Mononuclear cell (primary cell): ENCODE data around the gene APBA3. TPM values are rescaled to one million over a fixed set of nuclear protein-coding genes. Genes with fewer than 3 reads are reported as not detected.

Experiments used
- H3K27me3 ChIP-seq: 2 replicates; pipeline ENCODE4 v1.6.0; 2011; ENCODE audit warnings: low read length, control low read depth; ENCODE audit not compliant: insufficient read depth
- H3K4me1 ChIP-seq: 2 replicates; pipeline ENCODE4 v1.5.1; 2011; ENCODE audit warnings: mild to moderate bottlenecking, low read length, control low read depth; ENCODE audit not compliant: insufficient read depth
- H3K4me3 ChIP-seq: 2 replicates; pipeline ENCODE4 v1.5.1; 2011; ENCODE audit warnings: mild to moderate bottlenecking, low read length, moderate library complexity
- H3K9me3 ChIP-seq: 2 replicates; pipeline ENCODE4 v1.5.1; 2011; ENCODE audit warnings: low read depth, mild to moderate bottlenecking, control low read depth, low read length
- total RNA-seq: library from RNA; depleted of rRNA; stranded (reverse); fragments of >200 nt; gene quantifications from one replicate; pipeline ENCODE4 v1.2.3, GENCODE V29; 2012

APBA3 gene
- total RNA-seq, 1 donor: 47.6 TPM

- no peaks in the 10 kb centered on the region for H3K9me3 ChIP-seq
- H3K4me3 ChIP-seq: no peak overlapping the region
- H3K4me1 ChIP-seq: no peaks in the 10 kb centered on the region
- no peaks in the 10 kb centered on the region for H3K27me3 ChIP-seq
Observed at GRCh38 chr19:3750211-3750610, 11.3 kb downstream of the APBA3 start.

- Histone ChIP-seq H3K9me3 (no peaks in the 10 kb centered on the region), H3K27me3 (no peaks in the 10 kb centered on the region), H3K4me1 (no peaks in the 10 kb centered on the region), H3K4me3 (no peak overlapping the region)
Observed at GRCh38 chr19:3748965-3749364, 12.5 kb downstream of the APBA3 start.

- Histone ChIP-seq H3K27me3 (no peaks in the 10 kb centered on the region), H3K4me1 (no peaks in the 10 kb centered on the region)
Observed at GRCh38 chr19:3746371-3747056, 15.0 kb downstream of the APBA3 start.

GRCh38 chr19:3745363-3746045 lies 16.0 kb downstream of the APBA3 start:
- H3K9me3 ChIP-seq: no peaks in the 10 kb centered on the region
- H3K4me3 ChIP-seq: no peak overlapping the region
- no peaks in the 10 kb centered on the region for H3K27me3 ChIP-seq
- H3K4me1 ChIP-seq: no peaks in the 10 kb centered on the region

More at GRCh38 chr19:3746371-3747056, 15.0 kb downstream of the APBA3 start:
- no peak overlapping the region for H3K4me3 ChIP-seq
- no peaks in the 10 kb centered on the region for H3K9me3 ChIP-seq

- Histone ChIP-seq H3K4me1 (no peaks in the 10 kb centered on the region), H3K9me3 (no peaks in the 10 kb centered on the region), H3K27me3 (no peaks in the 10 kb centered on the region), H3K4me3 (no peak overlapping the region)
Observed at GRCh38 chr19:3743486-3743885, 18.0 kb downstream of the APBA3 start.

GRCh38 chr19:3740431-3740830 lies 21.1 kb downstream of the APBA3 start:
- Histone ChIP-seq H3K9me3 (no peaks in the 10 kb centered on the region), H3K4me3 (no peak overlapping the region)

GRCh38 chr19:3738477-3739220 lies 22.8 kb downstream of the APBA3 start:
- Histone ChIP-seq H3K9me3 (no peaks in the 10 kb centered on the region), H3K4me3 (no peak overlapping the region), H3K27me3 (no peaks in the 10 kb centered on the region), H3K4me1 (no peaks in the 10 kb centered on the region)

More at GRCh38 chr19:3740431-3740830, 21.1 kb downstream of the APBA3 start:
- Histone ChIP-seq H3K27me3 (no peaks in the 10 kb centered on the region), H3K4me1 (no peaks in the 10 kb centered on the region)

GRCh38 chr19:3737487-3738205 lies 23.8 kb downstream of the APBA3 start:
- no peak overlapping the region for H3K4me3 ChIP-seq
- H3K9me3 ChIP-seq: no peaks in the 10 kb centered on the region
- no peaks in the 10 kb centered on the region for H3K4me1 ChIP-seq
- H3K27me3 ChIP-seq: no peaks in the 10 kb centered on the region

- Histone ChIP-seq H3K9me3 (no peaks in the 10 kb centered on the region), H3K4me1 (no peaks in the 10 kb centered on the region)
Observed at GRCh38 chr19:3736106-3736724, 25.3 kb downstream of the APBA3 start.

GRCh38 chr19:3734310-3734600 lies 27.2 kb downstream of the APBA3 start:
- Histone ChIP-seq H3K27me3 (no peaks in the 10 kb centered on the region), H3K4me1 (no peaks in the 10 kb centered on the region), H3K4me3 (no peak overlapping the region), H3K9me3 (no peaks in the 10 kb centered on the region)

More at GRCh38 chr19:3736106-3736724, 25.3 kb downstream of the APBA3 start:
- no peak overlapping the region for H3K4me3 ChIP-seq
- no peaks in the 10 kb centered on the region for H3K27me3 ChIP-seq

- Histone ChIP-seq H3K9me3 (no peaks in the 10 kb centered on the region), H3K4me1 (no peaks in the 10 kb centered on the region), H3K27me3 (no peaks in the 10 kb centered on the region), H3K4me3 (no peak overlapping the region)
Observed at GRCh38 chr19:3733549-3734309, 27.8 kb downstream of the APBA3 start.

- Histone ChIP-seq H3K4me1 (no peaks in the 10 kb centered on the region), H3K27me3 (no peaks in the 10 kb centered on the region), H3K4me3 (no peak overlapping the region), H3K9me3 (no peaks in the 10 kb centered on the region)
Observed at GRCh38 chr19:3732108-3732507, 29.4 kb downstream of the APBA3 start.

GRCh38 chr19:3730457-3730958 lies 31.0 kb downstream of the APBA3 start:
- no peaks in the 10 kb centered on the region for H3K4me1 ChIP-seq
- no peaks in the 10 kb centered on the region for H3K9me3 ChIP-seq
- H3K4me3 ChIP-seq: no peak overlapping the region
- no peaks in the 10 kb centered on the region for H3K27me3 ChIP-seq
